Caco-2 (cell line): Measurements from ENCODE around the gene CTNNAL1. TPM values are rescaled to one million over a fixed set of nuclear protein-coding genes. Genes with fewer than 3 reads are reported as not detected.

Source experiments
- BruUV-seq: library from RNA; stranded (reverse); fragments of 400-500 nt; replicated peaks from 2 replicates; lab custom pipeline; 2021; lab: Mats Ljungman, UMichigan
- CTCF ChIA-PET: fragments of 300-600 bp; sonication (Branson Sonifier 250); formaldehyde crosslinking; loops from one replicate; lab custom pipeline; 2022; ENCODE audit warnings: antibody characterized with exemption; lab: Charles Lee
- POLR2A ChIA-PET: fragments of 300-600 bp; sonication (Branson Sonifier 250); formaldehyde crosslinking; loops from one replicate; lab custom pipeline; 2022; ENCODE audit warnings: antibody characterized with exemption; lab: Charles Lee
- DNase-seq, 2 experiments: peaks; one replicate each; pipeline versions ENCODE4 v3.0.0 to v3.0.0-alpha.2; 2020 to 2022
- H3K27me3 ChIP-seq: replicated peaks from 2 replicates; pipeline ENCODE4 v1.6.0; 2011; ENCODE audit warnings: low read length; ENCODE audit not compliant: control insufficient read depth, insufficient read depth
- H3K36me3 ChIP-seq: 2 replicates; pipeline ENCODE4 v1.5.1; 2011; ENCODE audit warnings: low read length; ENCODE audit not compliant: control insufficient read depth, insufficient read depth
- H3K4me1 ChIP-seq: fragments of 250-450 bp; sonication (Bioruptor Pico); 2 replicates; pipeline ENCODE4 v1.5.1; 2020; ENCODE audit warnings: mild to moderate bottlenecking
- H3K4me3 ChIP-seq: 2 replicates; pipeline ENCODE4 v1.5.1; 2011; ENCODE audit warnings: low read depth, mild to moderate bottlenecking, control low read depth, low read length
- H3K9me3 ChIP-seq: fragments of 250-450 bp; sonication (Bioruptor Pico); 2 replicates; pipeline ENCODE4 v1.5.1; 2020; ENCODE audit warnings: mild to moderate bottlenecking, moderate library complexity
- H3K27ac Mint-ChIP-seq: one replicate; pipeline ENCODE4 v1.8.0; 2022; ENCODE audit warnings: mixed read lengths; ENCODE audit not compliant: unreplicated experiment
- H3K27me3 Mint-ChIP-seq: one replicate; pipeline ENCODE4 v1.8.0; 2022; ENCODE audit warnings: mixed read lengths; ENCODE audit not compliant: insufficient read depth, unreplicated experiment
- H3K36me3 Mint-ChIP-seq: one replicate; pipeline ENCODE4 v1.8.0; 2022; ENCODE audit warnings: mild to moderate bottlenecking, mixed read lengths; ENCODE audit not compliant: insufficient read depth, unreplicated experiment
- H3K4me1 Mint-ChIP-seq: one replicate; pipeline ENCODE4 v1.8.0; 2022; ENCODE audit warnings: low read depth, mixed read lengths; ENCODE audit not compliant: unreplicated experiment
- H3K4me3 Mint-ChIP-seq: one replicate; pipeline ENCODE4 v1.8.0; 2022; ENCODE audit warnings: mild to moderate bottlenecking, moderate library complexity, mixed read lengths; ENCODE audit not compliant: unreplicated experiment
- H3K9me3 Mint-ChIP-seq: one replicate; pipeline ENCODE4 v1.8.0; 2022; ENCODE audit warnings: mixed read lengths; ENCODE audit not compliant: unreplicated experiment
- CTCF ChIP-seq, 2 experiments: fragments of 200-600 bp in 1 of 2; IDR thresholded peaks; 1 replicate in 1 of 2; 2 replicates in 1 of 2; pipeline versions ENCODE4 v1.5.1 to v1.8.0; 2011 to 2022; ENCODE audit warnings: antibody characterized with exemption in 1 of 2, control low read depth in 1 of 2, inconsistent platforms in 1 of 2, low read depth in 1 of 2, low read length in 1 of 2, mild to moderate bottlenecking in 1 of 2, moderate library complexity in 1 of 2; ENCODE audit not compliant: insufficient read depth in 1 of 2, severe bottlenecking in 1 of 2, unreplicated experiment in 1 of 2
- intact Hi-C: fragments of 100-400 bp; cut with micrococcal nuclease; formaldehyde crosslinking; loops from one replicate; pipeline ENCODE4 v1.10.0; 2022; ENCODE audit not compliant: unreplicated experiment
- total RNA-seq: library from RNA; stranded (reverse); gene quantifications from 2 replicates; pipeline ENCODE4 v1.2.3, GENCODE V29; 2022

The CTNNAL1 gene
- total RNA-seq, 1 experiment from 2014 or later, result 107 TPM

- POLR2A ChIA-PET, result no interaction called here
- peaks cover 4% of the 10 kb centered on the region for H3K36me3 ChIP-seq
- CTCF ChIA-PET, result no interaction called here
- no peaks in the 10 kb centered on the region for H3K9me3 ChIP-seq
- H3K4me1 ChIP-seq, result peaks cover 29% of the 10 kb centered on the region
- BruUV-seq, result no TSS peak
- H3K36me3 Mint-ChIP-seq, result peaks cover 95% of the 10 kb centered on the region
- DNase-seq, result no peak
- intact Hi-C loops, result no loop called here
- no peaks in the 10 kb centered on the region for H3K27me3 Mint-ChIP-seq
- H3K4me3 ChIP-seq, result no peak overlapping the region
- H3K9me3 Mint-ChIP-seq, result no peaks in the 10 kb centered on the region
- no peak overlapping the region for H3K4me3 Mint-ChIP-seq
- no peak overlapping the region for H3K27ac Mint-ChIP-seq
- H3K27me3 ChIP-seq, result no peaks in the 10 kb centered on the region
- H3K4me1 Mint-ChIP-seq, result peaks cover 38% of the 10 kb centered on the region
- TF ChIP-seq CTCF (IDR thresholded peaks at IDR 0.05; ENCODE audit: insufficient read depth in 1 of 2, low read depth in 1 of 2, low read length in 1 of 2, severe bottlenecking in 1 of 2, unreplicated experiment in 1 of 2), result no peak
Measured at GRCh38 chr9:109052416-109052815, 39.1 kb upstream of the CTNNAL1 start.

GRCh38 chr9:109051733-109052132 lies 38.4 kb upstream of the CTNNAL1 start:
- intact Hi-C loops, result no loop called here
- no peak for DNase-seq
- Histone ChIP-seq H3K9me3 (no peaks in the 10 kb centered on the region), H3K4me3 (no peak overlapping the region), H3K27me3 (no peaks in the 10 kb centered on the region), H3K4me1 (peaks cover 35% of the 10 kb centered on the region), H3K36me3 (peaks cover 4% of the 10 kb centered on the region)
- TF ChIP-seq CTCF (IDR thresholded peaks at IDR 0.05; ENCODE audit: insufficient read depth in 1 of 2, low read depth in 1 of 2, low read length in 1 of 2, severe bottlenecking in 1 of 2, unreplicated experiment in 1 of 2), result no peak
- Mint-ChIP-seq H3K36me3 (peaks cover 95% of the 10 kb centered on the region), H3K4me3 (no peak overlapping the region), H3K27ac (no peak overlapping the region), H3K27me3 (no peaks in the 10 kb centered on the region), H3K9me3 (no peaks in the 10 kb centered on the region), H3K4me1 (peaks cover 38% of the 10 kb centered on the region)
- POLR2A ChIA-PET, result no interaction called here
- no TSS peak for BruUV-seq
- CTCF ChIA-PET, result no interaction called here

- peaks cover 38% of the 10 kb centered on the region for H3K4me1 Mint-ChIP-seq
- Histone ChIP-seq H3K4me1 (peaks cover 35% of the 10 kb centered on the region), H3K9me3 (no peaks in the 10 kb centered on the region), H3K4me3 (no peak overlapping the region), H3K27me3 (no peaks in the 10 kb centered on the region), H3K36me3 (peaks cover 4% of the 10 kb centered on the region)
- TF ChIP-seq CTCF (IDR thresholded peaks at IDR 0.05; ENCODE audit: insufficient read depth in 1 of 2, low read depth in 1 of 2, low read length in 1 of 2, severe bottlenecking in 1 of 2, unreplicated experiment in 1 of 2), result no peak
- no peak overlapping the region for H3K4me3 Mint-ChIP-seq
- CTCF ChIA-PET, result no interaction called here
- no peaks in the 10 kb centered on the region for H3K9me3 Mint-ChIP-seq
- DNase-seq, result no peak
- peaks cover 94% of the 10 kb centered on the region for H3K36me3 Mint-ChIP-seq
- no peaks in the 10 kb centered on the region for H3K27me3 Mint-ChIP-seq
- no TSS peak for BruUV-seq
- no peak overlapping the region for H3K27ac Mint-ChIP-seq
- POLR2A ChIA-PET, result no interaction called here
- intact Hi-C loops, result no loop called here
Measured at GRCh38 chr9:109050444-109050843, 37.1 kb upstream of the CTNNAL1 start.
